ENCODE results near the gene BLVRB. TPM values are rescaled to one million over a fixed set of nuclear protein-coding genes. Genes with fewer than 3 reads are reported as not detected.
"Not testable (repeated sequence)": the region's sequence is repeated elsewhere in the genome, so short reads cannot be mapped to it uniquely, and the experiment has no call there.

Gene BLVRB
- total and polyA plus RNA-seq, 7 donors: 74.1 to 204 (median 167) TPM

DNA sequence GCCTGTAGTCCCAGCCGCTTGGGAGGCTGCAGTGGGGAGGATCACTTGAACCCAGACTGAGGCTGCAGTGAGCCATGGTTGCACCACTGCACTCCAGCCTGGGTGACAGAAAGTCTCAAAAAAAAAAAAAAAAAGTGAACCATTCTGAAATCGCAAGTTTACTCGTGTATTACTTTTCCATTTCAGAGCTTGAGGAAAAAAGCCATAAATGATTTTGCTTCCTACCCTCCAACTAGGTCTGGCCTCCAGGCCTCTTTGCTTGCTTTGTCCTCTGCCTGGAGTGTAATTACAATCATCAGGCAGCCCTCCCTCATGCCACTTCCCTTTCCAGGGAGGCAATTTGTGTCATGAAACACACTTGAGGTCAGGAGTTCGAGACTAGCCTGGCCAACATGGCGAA lies 8.5 kb downstream of the BLVRB start:
- DNase-seq (no peak), ATAC-seq (no peak)
- no peaks in the 10 kb centered on the region for H3K27me3 ChIP-seq (ENCODE audit: insufficient read depth in 3 of 3, low read length in 2 of 3)
- TF ChIP-seq, protein P1, sequence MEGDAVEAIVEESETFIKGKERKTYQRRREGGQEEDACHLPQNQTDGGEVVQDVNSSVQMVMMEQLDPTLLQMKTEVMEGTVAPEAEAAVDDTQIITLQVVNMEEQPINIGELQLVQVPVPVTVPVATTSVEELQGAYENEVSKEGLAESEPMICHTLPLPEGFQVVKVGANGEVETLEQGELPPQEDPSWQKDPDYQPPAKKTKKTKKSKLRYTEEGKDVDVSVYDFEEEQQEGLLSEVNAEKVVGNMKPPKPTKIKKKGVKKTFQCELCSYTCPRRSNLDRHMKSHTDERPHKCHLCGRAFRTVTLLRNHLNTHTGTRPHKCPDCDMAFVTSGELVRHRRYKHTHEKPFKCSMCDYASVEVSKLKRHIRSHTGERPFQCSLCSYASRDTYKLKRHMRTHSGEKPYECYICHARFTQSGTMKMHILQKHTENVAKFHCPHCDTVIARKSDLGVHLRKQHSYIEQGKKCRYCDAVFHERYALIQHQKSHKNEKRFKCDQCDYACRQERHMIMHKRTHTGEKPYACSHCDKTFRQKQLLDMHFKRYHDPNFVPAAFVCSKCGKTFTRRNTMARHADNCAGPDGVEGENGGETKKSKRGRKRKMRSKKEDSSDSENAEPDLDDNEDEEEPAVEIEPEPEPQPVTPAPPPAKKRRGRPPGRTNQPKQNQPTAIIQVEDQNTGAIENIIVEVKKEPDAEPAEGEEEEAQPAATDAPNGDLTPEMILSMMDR (IDR thresholded peaks at IDR 0.05): no peak
- no peaks in the 10 kb centered on the region for H3K9me3 ChIP-seq
- 83 to 94% (median 88%) methylated on average over 5 of the region's 5 CpGs for WGBS, 3 donors
- H3K4me3 ChIP-seq: no peak overlapping the region
- peaks cover 3 to 57% of the 10 kb centered on the region in 2 donors for H3K36me3 ChIP-seq (ENCODE audit: insufficient read depth in 1 of 2, low read depth in 1 of 2)
- intact Hi-C loops (cut with DNase I): no loop called here
- H3K27ac ChIP-seq: no peak overlapping the region
- H3K4me1 ChIP-seq: no peaks in the 10 kb centered on the region

DNA sequence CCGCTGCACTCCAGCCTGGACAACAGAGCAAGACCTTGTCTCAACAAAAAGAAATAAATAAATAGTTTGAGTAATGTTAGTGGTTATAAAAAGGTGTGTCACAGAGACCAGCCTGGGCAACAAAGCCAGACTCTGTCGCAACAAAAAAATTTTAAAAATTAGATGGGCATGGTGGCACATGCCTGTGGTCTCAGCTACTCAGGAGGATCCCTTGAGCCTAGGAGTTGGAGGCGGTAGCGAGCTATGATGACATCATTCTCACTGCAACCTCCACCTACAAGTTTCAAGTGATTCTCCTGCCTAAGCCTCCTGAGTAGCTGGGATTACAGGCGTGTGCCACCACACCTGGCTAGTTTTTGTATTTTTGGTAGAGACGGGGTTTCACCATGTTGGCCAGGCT lies 11.6 kb downstream of the BLVRB start:
- H3K36me3 ChIP-seq (ENCODE audit: insufficient read depth in 1 of 2, low read depth in 1 of 2): peaks cover 3 to 81% of the 10 kb centered on the region in 2 donors
- ATAC-seq; intact Hi-C loops (cut with DNase I); DNase-seq; H3K4me3 ChIP-seq; H3K9me3 ChIP-seq; H3K27ac ChIP-seq; H3K4me1 ChIP-seq; H3K27me3 ChIP-seq (ENCODE audit: insufficient read depth in 3 of 3, low read length in 2 of 3): not testable (repeated sequence)
- WGBS, 3 donors: 95 to 96% (median 95%) methylated on average over 6 of the region's 6 CpGs

DNA sequence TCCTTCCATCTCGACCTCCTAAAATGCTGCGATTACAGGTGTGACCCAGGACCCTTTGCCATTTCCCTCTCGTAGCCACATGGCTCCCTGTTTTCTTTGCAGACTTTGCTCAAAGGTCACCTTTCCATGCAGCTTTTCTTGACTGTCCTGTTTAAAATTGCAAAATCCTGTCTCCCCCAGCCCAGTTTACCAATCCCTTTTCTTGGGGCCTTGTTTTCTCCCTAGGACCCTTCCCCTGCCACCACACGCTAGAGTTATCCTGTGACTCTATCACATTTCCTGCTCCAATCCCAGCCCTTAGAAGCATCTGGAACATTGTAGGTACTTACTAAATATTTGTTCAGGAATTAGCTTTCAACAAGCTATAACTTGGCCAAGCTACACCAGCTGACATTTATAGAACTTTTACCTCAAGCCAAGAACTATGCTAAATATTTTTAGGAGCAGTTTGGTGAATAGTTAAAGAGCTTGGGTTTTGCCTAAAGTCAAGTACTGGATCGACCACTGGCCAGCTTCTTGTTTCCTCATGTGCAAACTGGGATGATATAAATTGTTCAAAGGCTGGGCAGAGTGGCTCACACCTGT lies 12.3 kb downstream of the BLVRB start:
- Histone ChIP-seq H3K4me3 (no peak overlapping the region), H3K4me1 (no peaks in the 10 kb centered on the region), H3K9me3 (no peaks in the 10 kb centered on the region), H3K27me3 (ENCODE audit: insufficient read depth in 3 of 3, low read length in 2 of 3) (no peaks in the 10 kb centered on the region), H3K27ac (no peak overlapping the region), H3K36me3 (ENCODE audit: insufficient read depth in 1 of 2, low read depth in 1 of 2) (peaks cover 3 to 85% of the 10 kb centered on the region in 2 donors)
- intact Hi-C loops (cut with DNase I): no loop called here
- DNase-seq (no peak), ATAC-seq (no peak)
- 89 to 91% (median 89%) methylated on average over 5 of the region's 5 CpGs for WGBS, 3 donors
- TF ChIP-seq, protein P1 (IDR thresholded peaks at IDR 0.05): no peak

DNA sequence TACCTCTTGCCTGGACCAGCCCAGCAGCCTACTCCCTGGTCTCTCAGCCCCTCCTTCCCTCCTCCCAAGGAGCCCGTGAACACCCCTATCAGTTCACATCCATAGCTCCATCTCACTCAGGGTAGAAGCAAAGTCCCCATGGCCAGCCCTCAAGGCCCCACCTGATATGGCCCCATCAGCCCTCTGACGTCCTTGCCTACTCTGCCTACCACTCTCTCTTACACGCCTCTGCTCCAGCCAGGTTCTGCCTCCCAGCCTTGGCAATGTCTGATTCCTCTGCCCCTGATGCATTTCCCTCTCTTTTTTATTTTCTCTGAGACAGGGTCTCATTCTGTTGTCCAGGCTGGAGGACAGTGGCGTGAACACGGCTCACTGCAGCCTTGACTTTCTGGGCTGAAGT lies 13.5 kb downstream of the BLVRB start:
- peaks cover 3 to 87% of the 10 kb centered on the region in 2 donors for H3K36me3 ChIP-seq (ENCODE audit: insufficient read depth in 1 of 2, low read depth in 1 of 2)
- TF ChIP-seq, protein P1 (IDR thresholded peaks at IDR 0.05): no peak
- no peak overlapping the region for H3K27ac ChIP-seq
- DNase-seq: no peak
- H3K4me3 ChIP-seq: no peak overlapping the region
- no peaks in the 10 kb centered on the region for H3K27me3 ChIP-seq (ENCODE audit: insufficient read depth in 3 of 3, low read length in 2 of 3)
- intact Hi-C loops (cut with DNase I): no loop called here
- ATAC-seq: peak in 2 of 4 donors; percentile 16 to 18
- no peaks in the 10 kb centered on the region for H3K9me3 ChIP-seq
- WGBS, 3 donors: 76 to 87% (median 77%) methylated on average over 5 of the region's 5 CpGs
- H3K4me1 ChIP-seq: no peaks in the 10 kb centered on the region

DNA sequence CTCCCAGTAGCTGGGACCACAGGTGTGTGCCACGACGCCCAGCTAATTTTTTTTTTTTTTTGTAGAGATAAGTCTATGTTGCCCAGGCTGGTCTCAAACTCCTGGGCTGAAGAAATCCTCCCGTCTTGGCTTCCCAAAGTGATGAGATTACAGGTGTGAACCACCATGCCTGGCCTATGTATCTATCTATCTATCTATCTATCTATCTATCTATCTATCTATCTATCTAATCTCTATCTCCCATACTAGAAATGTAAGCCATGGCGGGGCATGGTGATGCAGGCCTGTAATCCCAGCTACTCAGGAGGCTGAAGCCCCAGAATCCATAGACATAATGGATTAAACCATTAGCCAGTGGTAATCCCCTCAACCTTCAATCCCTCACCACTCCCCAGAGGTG lies 14.9 kb downstream of the BLVRB start:
- Histone ChIP-seq H3K4me3 (no peak overlapping the region), H3K9me3 (no peaks in the 10 kb centered on the region), H3K27ac (no peak overlapping the region), H3K27me3 (ENCODE audit: insufficient read depth in 3 of 3, low read length in 2 of 3) (no peaks in the 10 kb centered on the region), H3K4me1 (no peaks in the 10 kb centered on the region), H3K36me3 (ENCODE audit: insufficient read depth in 1 of 2, low read depth in 1 of 2) (peaks cover 3 to 75% of the 10 kb centered on the region in 2 donors)
- WGBS, 3 donors: 94 to 100% (median 96%) methylated on average over 4 of the region's 4 CpGs
- no peak for ATAC-seq
- intact Hi-C loops (cut with DNase I): no loop called here
- no peak for DNase-seq
- TF ChIP-seq, protein P1 (IDR thresholded peaks at IDR 0.05): no peak

Data from psoas muscle (tissue), 8 donors.